GM06990 (cell line): ENCODE results near the gene PABPN1.

Experiments used
- DNase-seq: peaks from one replicate; pipeline ENCODE4 v3.0.0-alpha.2; 2011; ENCODE audit not compliant: insufficient read length; ENCODE audit errors: extremely low read depth
- H3K27me3 ChIP-seq: replicated peaks from 2 replicates; pipeline ENCODE4 v1.6.0; 2011; ENCODE audit warnings: low read length; ENCODE audit not compliant: control insufficient read depth, insufficient read depth
- H3K36me3 ChIP-seq: 2 replicates; pipeline ENCODE4 v1.5.1; 2011; ENCODE audit warnings: low read length; ENCODE audit not compliant: control insufficient read depth, insufficient read depth
- H3K4me3 ChIP-seq: replicated peaks from 2 replicates; pipeline ENCODE4 v1.5.1; 2011; ENCODE audit warnings: low read depth, mild to moderate bottlenecking, control low read depth, low read length
- TF ChIP-seq, protein P1 (sequence below): IDR thresholded peaks from 2 replicates; pipeline ENCODE4 v1.5.1; 2011; ENCODE audit warnings: low read length, control low read depth, mild to moderate bottlenecking, inconsistent platforms; ENCODE audit not compliant: insufficient read depth, poor library complexity, severe bottlenecking

PABPN1 gene

DNA sequence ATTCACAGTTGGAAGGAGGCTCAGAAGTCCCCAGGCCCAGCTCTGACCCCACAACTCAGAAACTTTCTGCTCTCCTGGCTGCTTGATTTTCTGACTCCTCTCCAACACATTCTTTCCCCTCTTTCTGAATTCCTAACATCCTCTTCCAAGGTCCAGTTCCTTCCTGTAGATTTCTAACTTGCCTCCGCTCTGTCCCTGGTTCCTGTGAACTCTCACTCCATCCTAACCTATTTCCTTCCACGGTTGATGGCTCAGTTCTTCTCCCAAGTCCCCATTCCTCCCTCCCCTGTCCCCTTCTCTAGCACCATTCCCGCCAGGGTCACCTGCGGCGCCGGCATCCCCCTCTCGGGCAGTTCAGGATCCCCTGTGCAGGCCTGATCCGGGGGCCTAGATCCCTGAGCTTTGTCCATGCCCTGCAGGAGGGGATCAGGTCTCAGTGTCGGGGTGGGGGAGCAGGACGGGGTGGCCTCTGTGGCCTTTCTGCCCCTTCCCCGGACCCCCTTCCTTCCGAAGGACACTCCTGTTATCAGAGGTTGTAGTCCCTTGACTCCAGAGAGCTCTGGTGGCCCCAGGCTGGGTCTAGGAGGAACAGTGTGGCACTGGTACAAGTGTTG lies 37.4 kb downstream of the PABPN1 start:
- H3K27me3 ChIP-seq = peaks cover 2% of the 10 kb centered on the region
- no peaks in the 10 kb centered on the region for H3K36me3 ChIP-seq
- TF ChIP-seq, protein P1, sequence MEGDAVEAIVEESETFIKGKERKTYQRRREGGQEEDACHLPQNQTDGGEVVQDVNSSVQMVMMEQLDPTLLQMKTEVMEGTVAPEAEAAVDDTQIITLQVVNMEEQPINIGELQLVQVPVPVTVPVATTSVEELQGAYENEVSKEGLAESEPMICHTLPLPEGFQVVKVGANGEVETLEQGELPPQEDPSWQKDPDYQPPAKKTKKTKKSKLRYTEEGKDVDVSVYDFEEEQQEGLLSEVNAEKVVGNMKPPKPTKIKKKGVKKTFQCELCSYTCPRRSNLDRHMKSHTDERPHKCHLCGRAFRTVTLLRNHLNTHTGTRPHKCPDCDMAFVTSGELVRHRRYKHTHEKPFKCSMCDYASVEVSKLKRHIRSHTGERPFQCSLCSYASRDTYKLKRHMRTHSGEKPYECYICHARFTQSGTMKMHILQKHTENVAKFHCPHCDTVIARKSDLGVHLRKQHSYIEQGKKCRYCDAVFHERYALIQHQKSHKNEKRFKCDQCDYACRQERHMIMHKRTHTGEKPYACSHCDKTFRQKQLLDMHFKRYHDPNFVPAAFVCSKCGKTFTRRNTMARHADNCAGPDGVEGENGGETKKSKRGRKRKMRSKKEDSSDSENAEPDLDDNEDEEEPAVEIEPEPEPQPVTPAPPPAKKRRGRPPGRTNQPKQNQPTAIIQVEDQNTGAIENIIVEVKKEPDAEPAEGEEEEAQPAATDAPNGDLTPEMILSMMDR = no peak
- DNase-seq = no peak
- H3K4me3 ChIP-seq = no peak overlapping the region

DNA sequence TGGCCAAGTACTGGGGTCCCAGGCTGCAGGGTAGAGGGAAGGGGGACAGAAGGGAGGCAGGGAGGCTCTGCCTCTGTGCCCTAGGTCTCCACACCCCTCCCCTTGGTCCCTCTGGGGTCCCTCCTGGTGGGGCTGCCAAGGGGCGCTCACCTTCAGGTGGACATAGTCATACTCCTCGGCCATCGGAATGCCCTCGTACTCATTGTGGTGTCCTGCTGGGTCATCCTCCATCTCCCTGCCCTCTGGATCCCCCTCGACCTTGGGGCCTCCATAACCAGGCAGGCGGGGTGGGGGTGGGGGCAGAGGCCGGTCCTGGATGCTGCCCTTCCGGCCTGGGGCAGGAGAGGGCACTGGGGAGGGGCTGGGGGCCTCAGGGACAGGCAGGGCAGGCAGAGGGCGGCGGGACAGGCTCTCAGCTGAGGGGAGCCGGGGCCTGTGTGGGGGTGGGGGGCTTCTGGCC lies 37.9 kb downstream of the PABPN1 start:
- TF ChIP-seq, protein P1 = no peak
- no peak for DNase-seq
- H3K27me3 ChIP-seq = peaks cover 2% of the 10 kb centered on the region; the same call in 1 of the 2 replicates
- no peaks in the 10 kb centered on the region for H3K36me3 ChIP-seq
- no peak overlapping the region for H3K4me3 ChIP-seq

DNA sequence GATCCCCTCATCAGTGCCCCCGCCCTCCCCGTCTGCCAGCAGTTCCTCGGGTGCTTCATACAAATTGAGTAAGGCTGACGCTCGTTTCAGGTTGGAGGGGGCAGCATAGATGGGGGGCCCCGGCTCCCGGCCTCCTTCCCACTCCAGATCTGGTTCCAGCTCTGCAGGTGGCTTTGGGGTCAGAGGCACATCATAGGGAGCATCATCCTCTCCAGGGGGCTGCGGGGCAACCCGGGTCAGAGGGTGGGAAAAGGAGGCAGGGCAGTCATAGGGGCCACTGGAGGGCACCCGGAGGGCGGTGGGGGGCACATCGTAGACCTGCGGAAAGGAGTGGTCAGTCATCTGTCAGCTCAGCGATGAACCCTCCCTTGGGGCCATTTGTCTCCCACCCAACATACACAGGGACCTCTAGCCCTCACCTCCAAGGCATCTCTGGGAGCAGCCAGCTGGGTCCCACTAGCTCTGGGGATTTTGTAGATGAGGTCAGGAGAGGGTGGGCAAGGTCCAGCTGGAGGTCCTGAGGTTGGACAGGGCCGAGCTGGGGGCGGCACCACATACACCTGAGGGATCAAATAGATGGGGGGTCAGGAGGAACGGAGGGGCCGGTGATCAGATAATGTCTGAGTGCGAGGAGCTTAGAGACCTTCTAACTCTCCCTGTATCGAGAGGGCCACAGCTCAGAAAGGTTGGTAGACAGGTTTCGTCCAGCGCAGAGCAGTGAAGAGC lies 38.6 kb downstream of the PABPN1 start:
- Histone ChIP-seq H3K4me3 (no peak overlapping the region), H3K27me3 (no peaks in the 10 kb centered on the region; the same call in 1 of the 2 replicates), H3K36me3 (no peaks in the 10 kb centered on the region)
- no peak for DNase-seq
- TF ChIP-seq, protein P1 = no peak

DNA sequence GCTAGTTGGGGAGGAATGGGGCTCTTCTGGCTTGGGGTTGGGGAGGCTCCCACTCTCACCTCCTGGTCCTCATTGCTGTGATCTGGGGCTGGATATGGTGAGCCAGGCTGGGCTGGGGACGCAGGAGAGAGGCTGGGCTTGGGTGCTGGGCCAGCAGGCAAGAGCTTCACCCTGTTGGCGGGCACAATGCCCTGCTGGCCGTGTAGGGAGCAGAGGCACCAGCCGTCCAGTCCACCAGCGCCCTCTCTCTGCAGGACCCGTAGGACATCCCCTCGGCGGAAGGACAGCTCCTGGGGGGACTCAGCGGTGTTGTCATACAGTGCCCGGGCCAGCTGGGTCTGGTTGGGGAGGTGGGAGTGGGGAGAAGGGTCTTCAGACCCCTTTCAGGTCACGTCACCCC lies 39.2 kb downstream of the PABPN1 start:
- TF ChIP-seq, protein P1 = no peak
- no peaks in the 10 kb centered on the region; the same call in 1 of the 2 replicates for H3K27me3 ChIP-seq
- H3K4me3 ChIP-seq = no peak overlapping the region
- DNase-seq = no peak
- H3K36me3 ChIP-seq = no peaks in the 10 kb centered on the region

DNA sequence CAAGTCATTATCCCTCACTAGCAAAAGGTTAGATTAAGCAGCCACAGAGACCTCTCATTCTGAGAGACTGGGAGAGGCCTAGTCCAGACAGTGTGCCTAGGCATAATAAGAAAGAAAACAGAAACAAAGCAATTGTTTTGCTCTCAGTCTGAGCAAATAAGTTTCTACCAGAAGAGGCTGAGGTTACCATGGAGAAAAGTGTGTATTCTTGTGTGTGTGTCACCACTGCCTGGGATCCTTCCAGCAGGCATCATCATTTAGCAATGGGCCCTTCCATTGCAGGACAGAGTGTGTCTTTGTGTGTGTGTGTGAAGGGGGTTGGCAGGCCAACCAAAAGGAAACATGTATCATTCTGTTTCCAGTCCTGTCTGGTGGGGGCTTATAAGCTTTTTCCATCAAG lies 40.1 kb downstream of the PABPN1 start:
- Histone ChIP-seq H3K4me3 (no peak overlapping the region), H3K27me3 (no peaks in the 10 kb centered on the region; the same call in 1 of the 2 replicates), H3K36me3 (no peaks in the 10 kb centered on the region)
- TF ChIP-seq, protein P1 = no peak
- DNase-seq = no peak

DNA sequence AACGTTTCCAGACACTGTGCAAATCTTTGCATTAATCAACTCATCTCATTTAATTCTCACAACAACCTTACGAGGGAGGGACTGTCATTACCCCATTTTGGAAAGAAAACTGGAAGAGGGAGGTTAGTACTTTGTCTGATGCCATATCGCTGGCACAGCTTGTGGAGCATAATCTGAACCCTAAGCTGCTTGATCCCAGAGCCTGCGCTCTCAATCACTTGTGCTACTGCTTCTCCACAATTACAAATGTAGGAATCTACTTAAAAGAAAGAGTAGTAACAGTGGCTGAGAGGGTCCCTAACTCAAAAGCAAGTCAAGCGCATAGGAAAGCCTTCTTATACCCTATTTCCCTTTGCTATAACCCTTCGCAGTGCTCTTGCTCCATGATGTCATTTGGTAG lies 40.5 kb downstream of the PABPN1 start:
- no peaks in the 10 kb centered on the region; the same call in 1 of the 2 replicates for H3K27me3 ChIP-seq
- H3K4me3 ChIP-seq = no peak overlapping the region
- DNase-seq = no peak
- H3K36me3 ChIP-seq = no peaks in the 10 kb centered on the region
- TF ChIP-seq, protein P1 = no peak
